ENCODE results near the gene IPO8. TPM values are rescaled to one million over a fixed set of nuclear protein-coding genes. Genes with fewer than 3 reads are reported as not detected.

Gene IPO8
- total and polyA plus RNA-seq, 2 donors (not counting 3 experiments of a cell fraction or from before 2014, with no cell fraction given): 7.2 to 52.5 TPM

GRCh38 chr12:30624009-30624408, 71.7 kb downstream of the IPO8 start:
- FAIRE-seq: no peak
- intact Hi-C loops (cut with micrococcal nuclease) (no loop called here), dilution Hi-C loops (cut with MboI; ENCODE audit: extremely low pct_ligation_motif_present, low sequenced_read_pairs) (no loop called here)
- Histone ChIP-seq H3K9ac (replicated peaks; ENCODE audit: extremely low read depth, insufficient read depth, low read length) (no peak overlapping the region), H3K9me3 (replicated peaks; ENCODE audit: control insufficient read depth, insufficient read depth, low read length) (no peaks in the 10 kb centered on the region), H3K9me1 (replicated peaks; ENCODE audit: control insufficient read depth, extremely low read depth, insufficient read depth, low read length) (no peaks in the 10 kb centered on the region), H3K27me3 (ENCODE audit: control insufficient read depth in 2 of 2, insufficient read depth in 2 of 2, low read length in 2 of 2) (no peaks in the 10 kb centered on the region), H3K79me2 (ENCODE audit: control insufficient read depth, insufficient read depth, low read length) (no peaks in the 10 kb centered on the region), H3K27ac (ENCODE audit: insufficient read depth, low read depth, low read length) (no peak overlapping the region), H4K20me1 (replicated peaks; ENCODE audit: control insufficient read depth, extremely low read depth, insufficient read depth, low read length) (no peaks in the 10 kb centered on the region), H3K4me3 (replicated peaks in 1 of 3; ENCODE audit: insufficient read depth in 1 of 3, low read depth in 1 of 3, low read length in 3 of 3) (no peak overlapping the region), H3K4me1 (ENCODE audit: control insufficient read depth, extremely low read depth, insufficient read depth, low read length) (no peaks in the 10 kb centered on the region), H2AFZ (ENCODE audit: low read depth, low read length) (no peak overlapping the region), H3K4me2 (ENCODE audit: insufficient read depth, low read length) (no peak overlapping the region), H3K36me3 (ENCODE audit: control insufficient read depth in 2 of 2, extremely low read depth in 1 of 2, insufficient read depth in 2 of 2, low read length in 2 of 2) (peaks cover 2 to 4% of the 10 kb centered on the region in 2 experiments)
- BruUV-seq (replicated peaks): no TSS peak
- ChIA-PET CTCF (no interaction called here), POLR2A (no interaction called here)
- no peak for DNase-seq (ENCODE audit: low read depth, low spot score)
- no peak for TF ChIP-seq JUN (IDR thresholded peaks at IDR 0.05; ENCODE audit: borderline replicate concordance, insufficient read depth, insufficient read length, low read depth)
- no peak for TF ChIP-seq GATA2 (IDR thresholded peaks at IDR 0.05; ENCODE audit: insufficient read depth, insufficient read length, low read depth, low read length)
- no peak for TF ChIP-seq FOS (IDR thresholded peaks at IDR 0.05; ENCODE audit: borderline replicate concordance, insufficient read depth, low read length)
- no peak for TF ChIP-seq MYC (IDR thresholded peaks at IDR 0.05; ENCODE audit: low read depth, low read length)
- TF ChIP-seq EZH2 (IDR thresholded peaks at IDR 0.05; ENCODE audit: borderline replicate concordance, low read depth, low read length, severe bottlenecking): no peak
- TF ChIP-seq CTCF (IDR thresholded peaks at IDR 0.05; ENCODE audit: extremely low read depth in 1 of 2, insufficient read depth in 1 of 2, low read depth in 1 of 2, low read length in 2 of 2): no peak
- no peak for TF ChIP-seq MAX (IDR thresholded peaks at IDR 0.05; ENCODE audit: insufficient read depth, insufficient read length)
- TF ChIP-seq POLR2A (IDR thresholded peaks at IDR 0.05; ENCODE audit: low read depth, low read length): no peak
- TF ChIP-seq POLR2AphosphoS5 (IDR thresholded peaks at IDR 0.05; ENCODE audit: insufficient read depth, low read depth, low read length): no peak
